IgD-negative memory B cell (primary cell): Measurements from ENCODE around the gene ADCY3. TPM values are rescaled to one million over a fixed set of nuclear protein-coding genes. Genes with fewer than 3 reads are reported as not detected.
"Not testable (repeated sequence)": the region's sequence is repeated elsewhere in the genome, so short reads cannot be mapped to it uniquely, and the experiment has no call there.

ENCODE experiments used
- H3K27ac Mint-ChIP-seq, 3 donors: one replicate each; pipeline ENCODE4 v1.8.0; 2020 to 2022; ENCODE audit warnings: mild to moderate bottlenecking in 3 of 3, mixed read lengths in 3 of 3, moderate library complexity in 1 of 3
- H3K27me3 Mint-ChIP-seq: one replicate; pipeline ENCODE4 v1.8.0; 2021; ENCODE audit warnings: mixed read lengths
- H3K36me3 Mint-ChIP-seq: one replicate; pipeline ENCODE4 v1.8.0; 2020; ENCODE audit warnings: mild to moderate bottlenecking, mixed read lengths
- H3K4me1 Mint-ChIP-seq, 3 donors: one replicate each; pipeline ENCODE4 v1.8.0; 2020 to 2022; ENCODE audit warnings: mixed read lengths in 3 of 3, mild to moderate bottlenecking in 1 of 3
- H3K4me3 Mint-ChIP-seq, 4 donors: one replicate each; pipeline ENCODE4 v1.8.0; 2020 to 2022; ENCODE audit warnings: mild to moderate bottlenecking in 4 of 4, mixed read lengths in 4 of 4, moderate library complexity in 3 of 4
- H3K9me3 Mint-ChIP-seq, 3 donors: one replicate each; pipeline ENCODE4 v1.8.0; 2020 to 2021; ENCODE audit warnings: mixed read lengths in 3 of 3, mild to moderate bottlenecking in 1 of 3
- polyA plus RNA-seq: library from polyadenylated mRNA; unstranded; fragments of 300-500 nt; fragmentation: Illumina TruSeq; gene quantifications from one replicate; pipeline ENCODE4 v1.2.3, GENCODE V29; 2021

The ADCY3 gene
- polyA plus RNA-seq, 1 donor from 2014 or later = 25.9 TPM

DNA sequence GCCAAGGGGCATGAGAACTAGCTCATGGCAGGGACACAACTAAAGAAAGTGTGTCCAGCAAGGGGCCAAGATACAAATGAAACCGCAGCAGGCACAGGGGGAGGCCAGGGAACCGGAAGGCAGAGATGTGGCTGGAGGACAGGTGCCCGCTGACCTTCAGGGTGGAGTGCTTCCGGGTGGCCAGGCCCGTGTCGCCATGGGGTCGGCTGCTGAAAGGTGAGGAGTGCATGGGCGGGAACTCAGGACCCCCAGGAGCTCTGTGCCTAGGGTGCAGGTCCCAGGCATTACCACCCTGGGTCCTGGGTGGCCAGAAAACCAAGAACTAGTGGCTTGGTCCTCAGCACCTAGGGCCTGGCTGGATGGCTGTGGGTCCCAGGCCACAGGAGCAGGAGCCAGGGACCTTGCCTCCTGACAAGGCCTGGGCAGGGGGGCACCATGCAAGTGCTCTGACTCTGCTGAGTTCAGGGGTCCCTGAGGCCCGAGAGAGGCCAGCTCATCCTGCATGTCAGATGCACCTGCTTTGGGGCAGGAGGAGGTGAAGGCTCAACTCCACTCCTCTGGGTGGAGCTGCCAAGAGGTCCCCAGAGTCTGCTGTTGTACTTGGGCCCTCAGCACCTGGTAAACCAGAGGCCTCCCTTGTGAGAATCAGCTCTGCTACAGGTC is 75.9 kb downstream of the ADCY3 start:
- H3K27me3 Mint-ChIP-seq = no peaks in the 10 kb centered on the region
- H3K36me3 Mint-ChIP-seq = peaks cover 8% of the 10 kb centered on the region
- H3K4me3 Mint-ChIP-seq = no peak overlapping the region
- peaks cover 0 to 2% (median 0%) of the 10 kb centered on the region in 3 donors for H3K4me1 Mint-ChIP-seq
- H3K9me3 Mint-ChIP-seq = peaks cover 0 to 8% (median 0%) of the 10 kb centered on the region in 3 donors
- no peak overlapping the region for H3K27ac Mint-ChIP-seq

DNA sequence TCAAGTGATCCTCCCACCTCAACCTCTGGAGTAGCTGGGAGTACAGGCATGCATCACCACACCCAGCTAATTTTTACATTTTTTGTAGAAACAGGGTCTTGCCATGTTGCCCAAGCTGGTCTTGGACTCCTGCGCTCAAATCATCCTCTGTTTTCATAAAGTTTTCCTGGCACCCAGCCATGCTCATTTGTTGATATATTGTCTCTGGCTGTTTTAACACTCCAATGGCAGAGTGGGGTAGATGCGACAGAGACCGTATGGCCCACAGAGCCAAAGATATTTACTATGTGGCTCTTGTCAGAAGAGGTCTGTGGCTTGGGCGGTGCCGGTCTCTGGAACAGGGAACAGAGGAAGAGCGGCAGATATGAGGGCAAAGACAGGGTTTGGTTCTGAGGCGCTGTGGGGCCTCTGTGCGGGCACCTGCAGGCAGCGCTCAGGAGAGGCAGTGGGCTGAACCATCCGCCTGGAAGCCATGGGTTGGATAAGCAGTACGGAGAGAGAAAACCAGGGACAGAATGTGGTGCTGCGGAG is 76.6 kb downstream of the ADCY3 start:
- H3K36me3 Mint-ChIP-seq = peaks cover 5% of the 10 kb centered on the region
- no peaks in the 10 kb centered on the region for H3K27me3 Mint-ChIP-seq
- no peak overlapping the region for H3K4me3 Mint-ChIP-seq
- no peaks in the 10 kb centered on the region for H3K4me1 Mint-ChIP-seq
- peaks cover 0 to 8% (median 0%) of the 10 kb centered on the region in 3 donors for H3K9me3 Mint-ChIP-seq
- peak overlapping the region in 1 of 3 donors; percentile 4 for H3K27ac Mint-ChIP-seq

DNA sequence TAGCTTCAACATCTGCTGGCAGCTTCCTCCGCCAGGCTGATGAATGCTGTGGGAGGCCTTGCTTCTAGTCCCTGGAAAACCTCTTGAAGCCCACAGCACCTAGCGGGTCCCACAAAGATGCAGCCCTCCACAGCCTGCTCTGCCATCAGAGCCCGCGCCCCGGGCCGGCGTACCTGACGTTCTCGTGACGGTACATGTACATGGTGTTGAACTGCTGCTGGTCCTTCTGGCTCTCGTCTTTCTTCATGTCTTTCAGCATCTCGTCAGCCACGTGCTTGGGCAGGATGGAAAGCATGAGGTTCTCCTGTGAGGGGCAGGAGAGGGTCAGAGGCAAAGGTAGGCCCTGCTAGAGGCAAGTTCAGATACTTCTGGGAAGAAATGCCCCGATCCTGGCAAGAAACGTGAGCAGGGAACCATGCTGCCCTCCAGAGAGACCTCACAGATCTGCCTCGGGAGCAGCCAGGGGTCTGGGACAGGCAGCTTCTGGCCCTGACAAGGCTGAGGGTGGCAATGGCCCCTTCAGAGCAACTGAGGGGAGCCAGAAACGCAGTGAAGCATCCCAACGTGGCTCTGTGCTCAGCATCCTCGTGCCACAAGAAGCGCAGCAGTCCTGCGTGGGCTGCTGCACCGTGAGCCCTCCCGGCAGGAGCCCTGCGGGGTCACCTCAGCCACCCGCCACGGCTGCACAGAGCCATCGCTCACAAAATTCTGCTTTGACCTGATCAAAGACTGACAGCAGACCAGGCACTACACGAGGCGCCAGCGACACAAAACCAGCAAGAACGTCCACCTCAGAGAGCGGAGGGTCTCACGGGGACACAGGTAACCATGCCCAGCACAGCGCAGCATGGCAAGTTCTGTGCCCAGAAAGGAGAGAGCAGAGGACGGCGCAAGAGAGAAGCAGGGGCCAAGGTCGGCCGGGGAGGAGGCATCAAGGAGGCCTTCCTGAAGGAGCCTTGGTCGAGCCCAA is 77.7 kb downstream of the ADCY3 start:
- Mint-ChIP-seq H3K36me3 (peaks cover 4% of the 10 kb centered on the region), H3K27me3 (no peaks in the 10 kb centered on the region), H3K9me3 (peaks cover 0 to 8% (median 0%) of the 10 kb centered on the region in 3 donors), H3K4me3 (no peak overlapping the region), H3K4me1 (no peaks in the 10 kb centered on the region), H3K27ac (no peak overlapping the region)

- H3K4me1 Mint-ChIP-seq = no peaks in the 10 kb centered on the region
- H3K27ac Mint-ChIP-seq = no peak overlapping the region
- H3K9me3 Mint-ChIP-seq = no peaks in the 10 kb centered on the region
- H3K27me3 Mint-ChIP-seq = no peaks in the 10 kb centered on the region
- peaks cover 5% of the 10 kb centered on the region for H3K36me3 Mint-ChIP-seq
- no peak overlapping the region for H3K4me3 Mint-ChIP-seq
Measured at GRCh38 chr2:24840962-24841945, 78.8 kb downstream of the ADCY3 start.

GRCh38 chr2:24840164-24840869 is 79.7 kb downstream of the ADCY3 start:
- H3K27me3 Mint-ChIP-seq = no peaks in the 10 kb centered on the region

GRCh38 chr2:24839729-24840128 is 80.3 kb downstream of the ADCY3 start:
- no peak overlapping the region for H3K27ac Mint-ChIP-seq
- H3K4me3 Mint-ChIP-seq = no peak overlapping the region
- H3K36me3 Mint-ChIP-seq = peaks cover 8% of the 10 kb centered on the region
- H3K4me1 Mint-ChIP-seq = no peaks in the 10 kb centered on the region
- no peaks in the 10 kb centered on the region for H3K27me3 Mint-ChIP-seq
- H3K9me3 Mint-ChIP-seq = no peaks in the 10 kb centered on the region

More at GRCh38 chr2:24840164-24840869, 79.7 kb downstream of the ADCY3 start:
- Mint-ChIP-seq H3K4me1 (no peaks in the 10 kb centered on the region), H3K27ac (peak overlapping the region in 1 of 3 donors; percentile 13), H3K9me3 (no peaks in the 10 kb centered on the region), H3K4me3 (no peak overlapping the region), H3K36me3 (peaks cover 10% of the 10 kb centered on the region)

- no peak overlapping the region for H3K27ac Mint-ChIP-seq
- H3K36me3 Mint-ChIP-seq = peaks cover 8% of the 10 kb centered on the region
- H3K9me3 Mint-ChIP-seq = no peaks in the 10 kb centered on the region
- no peak overlapping the region for H3K4me3 Mint-ChIP-seq
- no peaks in the 10 kb centered on the region for H3K27me3 Mint-ChIP-seq
- no peaks in the 10 kb centered on the region for H3K4me1 Mint-ChIP-seq
Measured at GRCh38 chr2:24838541-24838940, 81.5 kb downstream of the ADCY3 start.

DNA sequence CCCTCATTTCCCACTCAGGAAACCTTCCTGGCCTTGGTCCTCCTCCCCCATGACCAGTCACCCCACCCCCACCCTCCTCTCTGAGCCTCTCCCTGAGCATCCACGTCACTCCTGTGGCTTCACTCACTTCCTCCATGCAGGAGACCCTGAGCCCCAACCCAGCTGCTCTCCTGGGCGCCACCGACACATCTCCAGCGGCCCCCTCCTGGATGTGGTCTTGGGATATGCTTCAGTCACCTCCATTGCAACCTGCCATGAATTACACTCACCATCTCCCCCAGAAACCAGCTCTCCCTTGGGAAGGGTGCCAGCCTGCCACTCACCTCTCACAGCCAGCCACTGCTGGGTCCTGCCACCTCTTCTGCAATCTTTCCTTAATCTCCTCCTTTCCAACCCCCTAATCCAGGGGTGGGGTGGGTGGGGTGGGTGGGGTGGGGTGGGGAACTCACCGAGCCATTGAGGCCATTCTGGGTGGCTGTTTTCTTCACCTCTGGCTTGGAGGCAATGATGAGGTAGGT is 82.0 kb downstream of the ADCY3 start:
- no peak overlapping the region for H3K27ac Mint-ChIP-seq
- no peak overlapping the region for H3K4me3 Mint-ChIP-seq
- no peaks in the 10 kb centered on the region for H3K9me3 Mint-ChIP-seq
- H3K36me3 Mint-ChIP-seq = peaks cover 8% of the 10 kb centered on the region
- no peaks in the 10 kb centered on the region for H3K4me1 Mint-ChIP-seq
- H3K27me3 Mint-ChIP-seq = no peaks in the 10 kb centered on the region

- Mint-ChIP-seq H3K9me3 (no peaks in the 10 kb centered on the region), H3K4me3 (no peak overlapping the region), H3K36me3 (peaks cover 10% of the 10 kb centered on the region), H3K27ac (no peak overlapping the region), H3K4me1 (no peaks in the 10 kb centered on the region), H3K27me3 (no peaks in the 10 kb centered on the region)
Measured at GRCh38 chr2:24836706-24837105, 83.3 kb downstream of the ADCY3 start.

GRCh38 chr2:24836206-24836605 is 83.8 kb downstream of the ADCY3 start:
- Mint-ChIP-seq H3K4me3 (no peak overlapping the region), H3K27me3 (no peaks in the 10 kb centered on the region), H3K36me3 (peaks cover 10% of the 10 kb centered on the region), H3K9me3 (no peaks in the 10 kb centered on the region), H3K27ac (peak overlapping the region in 1 of 3 donors; percentile 50), H3K4me1 (no peaks in the 10 kb centered on the region)

- not testable (repeated sequence) for H3K4me1 Mint-ChIP-seq
Measured at GRCh38 chr2:24835411-24835810, 84.6 kb downstream of the ADCY3 start.

DNA sequence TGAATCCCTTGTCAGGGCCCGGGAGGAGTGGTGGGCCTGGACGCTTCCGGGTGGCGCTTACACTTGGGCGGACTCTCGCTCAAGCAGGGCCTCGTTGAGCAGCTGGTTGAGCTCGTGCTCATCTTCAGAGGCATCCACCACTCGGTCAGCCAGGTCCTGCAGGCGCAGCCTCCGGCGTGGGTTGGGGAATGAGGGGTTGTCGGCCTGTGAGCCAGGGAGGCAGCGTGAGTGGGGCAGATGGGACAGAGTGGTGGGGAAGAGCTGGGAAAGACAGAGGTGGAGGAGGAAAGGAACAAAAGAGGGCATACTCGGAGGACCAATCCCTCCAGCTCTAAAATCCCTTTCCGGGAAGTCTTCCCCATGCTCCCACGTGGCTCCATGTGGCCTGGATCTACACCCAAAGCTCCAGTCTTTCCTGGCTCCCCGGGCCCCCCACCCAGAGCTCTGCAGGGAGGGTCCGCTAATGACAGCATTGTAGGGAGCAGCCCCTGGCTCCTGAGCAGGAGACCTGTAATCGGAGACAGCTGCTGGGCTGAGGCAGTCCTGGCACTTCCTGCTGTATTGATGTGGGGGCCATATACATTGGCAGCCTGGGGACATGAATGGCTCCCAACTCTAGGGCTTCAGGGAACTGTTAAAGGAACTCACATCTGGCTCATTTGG is 85.2 kb downstream of the ADCY3 start:
- Mint-ChIP-seq H3K27ac (no peak overlapping the region), H3K4me3 (no peak overlapping the region), H3K27me3 (no peaks in the 10 kb centered on the region), H3K4me1 (no peaks in the 10 kb centered on the region), H3K36me3 (peaks cover 11% of the 10 kb centered on the region), H3K9me3 (no peaks in the 10 kb centered on the region)

More at GRCh38 chr2:24835411-24835810, 84.6 kb downstream of the ADCY3 start:
- not testable (repeated sequence) for H3K4me3 Mint-ChIP-seq, H3K27me3 Mint-ChIP-seq, H3K27ac Mint-ChIP-seq, H3K9me3 Mint-ChIP-seq, H3K36me3 Mint-ChIP-seq
